ENCODE measurements around the gene TNIK. TPM values are rescaled to one million over a fixed set of nuclear protein-coding genes. Genes with fewer than 3 reads are reported as not detected.

TNIK gene
- polyA plus RNA-seq, 1 of the 3 experiments (the other 2 are of a cell fraction) = 19.4 TPM

GRCh38 chr3:171297207-171297606, 163.0 kb downstream of the TNIK start:
- Histone ChIP-seq H3K9me3 (no peaks in the 10 kb centered on the region), H3K4me2 (no peak overlapping the region), H3K4me3 (ENCODE audit: low read depth in 2 of 2, low read length in 1 of 2) (no peak overlapping the region), H3K9ac (no peak overlapping the region), H3K9me2 (no peaks in the 10 kb centered on the region), H3K27me3 (ENCODE audit: insufficient read depth) (no peaks in the 10 kb centered on the region), H3K36me3 (replicated peaks in 1 of 2; ENCODE audit: control insufficient read depth in 1 of 2, insufficient read depth in 2 of 2, low read length in 1 of 2) (no peaks in the 10 kb centered on the region), H3K4me1 (ENCODE audit: control insufficient read depth in 1 of 2, insufficient read depth in 2 of 2, low read depth in 1 of 2, low read length in 1 of 2) (peaks cover 0 to 12% of the 10 kb centered on the region in 2 experiments; a peak in 2 of 4 replicates), H4K20me1 (ENCODE audit: insufficient read depth) (no peaks in the 10 kb centered on the region), H3K79me2 (ENCODE audit: insufficient read depth) (peaks cover 29% of the 10 kb centered on the region; the same call in 1 of the 2 replicates), H3F3A (replicated peaks; ENCODE audit: insufficient read depth) (no peaks in the 10 kb centered on the region), H2AFZ (ENCODE audit: low read depth) (no peak overlapping the region), H3K27ac (ENCODE audit: low read depth in 2 of 2, low read length in 1 of 2) (no peak overlapping the region)
- WGBS (ENCODE audit: low lambda C conversion rate) = 90% methylated on average over 2 of the region's 2 CpGs
- no peak for DNase-seq
- ChIA-PET POLR2A (no interaction called here), CTCF (no interaction called here)
- no peak for TF ChIP-seq RAD21 (IDR thresholded peaks at IDR 0.05; ENCODE audit: low read length)
- no peak for TF ChIP-seq FOXM1 (IDR thresholded peaks at IDR 0.05; ENCODE audit: low read depth)
- TF ChIP-seq SIN3A (IDR thresholded peaks at IDR 0.05; ENCODE audit: borderline replicate concordance, low read depth, low read length) = no peak
- TF ChIP-seq, protein P1, sequence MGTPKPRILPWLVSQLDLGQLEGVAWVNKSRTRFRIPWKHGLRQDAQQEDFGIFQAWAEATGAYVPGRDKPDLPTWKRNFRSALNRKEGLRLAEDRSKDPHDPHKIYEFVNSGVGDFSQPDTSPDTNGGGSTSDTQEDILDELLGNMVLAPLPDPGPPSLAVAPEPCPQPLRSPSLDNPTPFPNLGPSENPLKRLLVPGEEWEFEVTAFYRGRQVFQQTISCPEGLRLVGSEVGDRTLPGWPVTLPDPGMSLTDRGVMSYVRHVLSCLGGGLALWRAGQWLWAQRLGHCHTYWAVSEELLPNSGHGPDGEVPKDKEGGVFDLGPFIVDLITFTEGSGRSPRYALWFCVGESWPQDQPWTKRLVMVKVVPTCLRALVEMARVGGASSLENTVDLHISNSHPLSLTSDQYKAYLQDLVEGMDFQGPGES (IDR thresholded peaks at IDR 0.05; ENCODE audit: low read depth, low read length) = no peak
- TF ChIP-seq, protein P2, sequence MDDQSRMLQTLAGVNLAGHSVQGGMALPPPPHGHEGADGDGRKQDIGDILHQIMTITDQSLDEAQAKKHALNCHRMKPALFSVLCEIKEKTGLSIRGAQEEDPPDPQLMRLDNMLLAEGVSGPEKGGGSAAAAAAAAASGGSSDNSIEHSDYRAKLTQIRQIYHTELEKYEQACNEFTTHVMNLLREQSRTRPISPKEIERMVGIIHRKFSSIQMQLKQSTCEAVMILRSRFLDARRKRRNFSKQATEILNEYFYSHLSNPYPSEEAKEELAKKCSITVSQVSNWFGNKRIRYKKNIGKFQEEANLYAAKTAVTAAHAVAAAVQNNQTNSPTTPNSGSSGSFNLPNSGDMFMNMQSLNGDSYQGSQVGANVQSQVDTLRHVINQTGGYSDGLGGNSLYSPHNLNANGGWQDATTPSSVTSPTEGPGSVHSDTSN (IDR thresholded peaks at IDR 0.05) = no peak
- TF ChIP-seq RCOR1 (IDR thresholded peaks at IDR 0.05; ENCODE audit: low read length) = no peak
- no peak for TF ChIP-seq FOSL2 (IDR thresholded peaks at IDR 0.05; ENCODE audit: borderline replicate concordance, low read depth)
- TF ChIP-seq, protein P3, sequence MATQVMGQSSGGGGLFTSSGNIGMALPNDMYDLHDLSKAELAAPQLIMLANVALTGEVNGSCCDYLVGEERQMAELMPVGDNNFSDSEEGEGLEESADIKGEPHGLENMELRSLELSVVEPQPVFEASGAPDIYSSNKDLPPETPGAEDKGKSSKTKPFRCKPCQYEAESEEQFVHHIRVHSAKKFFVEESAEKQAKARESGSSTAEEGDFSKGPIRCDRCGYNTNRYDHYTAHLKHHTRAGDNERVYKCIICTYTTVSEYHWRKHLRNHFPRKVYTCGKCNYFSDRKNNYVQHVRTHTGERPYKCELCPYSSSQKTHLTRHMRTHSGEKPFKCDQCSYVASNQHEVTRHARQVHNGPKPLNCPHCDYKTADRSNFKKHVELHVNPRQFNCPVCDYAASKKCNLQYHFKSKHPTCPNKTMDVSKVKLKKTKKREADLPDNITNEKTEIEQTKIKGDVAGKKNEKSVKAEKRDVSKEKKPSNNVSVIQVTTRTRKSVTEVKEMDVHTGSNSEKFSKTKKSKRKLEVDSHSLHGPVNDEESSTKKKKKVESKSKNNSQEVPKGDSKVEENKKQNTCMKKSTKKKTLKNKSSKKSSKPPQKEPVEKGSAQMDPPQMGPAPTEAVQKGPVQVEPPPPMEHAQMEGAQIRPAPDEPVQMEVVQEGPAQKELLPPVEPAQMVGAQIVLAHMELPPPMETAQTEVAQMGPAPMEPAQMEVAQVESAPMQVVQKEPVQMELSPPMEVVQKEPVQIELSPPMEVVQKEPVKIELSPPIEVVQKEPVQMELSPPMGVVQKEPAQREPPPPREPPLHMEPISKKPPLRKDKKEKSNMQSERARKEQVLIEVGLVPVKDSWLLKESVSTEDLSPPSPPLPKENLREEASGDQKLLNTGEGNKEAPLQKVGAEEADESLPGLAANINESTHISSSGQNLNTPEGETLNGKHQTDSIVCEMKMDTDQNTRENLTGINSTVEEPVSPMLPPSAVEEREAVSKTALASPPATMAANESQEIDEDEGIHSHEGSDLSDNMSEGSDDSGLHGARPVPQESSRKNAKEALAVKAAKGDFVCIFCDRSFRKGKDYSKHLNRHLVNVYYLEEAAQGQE (IDR thresholded peaks at IDR 0.05; ENCODE audit: low read depth, low read length) = no peak
- TF ChIP-seq POLR2AphosphoS5 (IDR thresholded peaks at IDR 0.05; ENCODE audit: low read depth, low read length) = no peak
